Lower lobe of right lung (tissue), 2 donors: ENCODE measurements around the gene PI4KA. TPM values are rescaled to one million over a fixed set of nuclear protein-coding genes. Genes with fewer than 3 reads are reported as not detected.

Source experiments
- ATAC-seq, 2 donors: fragments of 200-7000 bp; cut with Tn5 transposase; one replicate each; pipeline ENCODE4 v1.9.1; 2020 to 2022; ENCODE audit warnings: mild to moderate bottlenecking in 2 of 2, moderate library complexity in 2 of 2
- DNase-seq: peaks from one replicate; pipeline ENCODE4 v3.0.0-alpha.2; 2020
- H3K27ac ChIP-seq: fragments of 200-600 bp; one replicate; pipeline ENCODE4 v1.8.0; 2022
- H3K27me3 ChIP-seq: fragments of 200-600 bp; one replicate; pipeline ENCODE4 v1.8.0; 2022; ENCODE audit warnings: low read depth
- H3K36me3 ChIP-seq: fragments of 200-600 bp; one replicate; pipeline ENCODE4 v1.8.0; 2022; ENCODE audit warnings: mild to moderate bottlenecking
- H3K4me1 ChIP-seq: fragments of 200-600 bp; one replicate; pipeline ENCODE4 v1.8.0; 2022
- H3K4me3 ChIP-seq: fragments of 200-600 bp; one replicate; pipeline ENCODE4 v1.8.0; 2022; ENCODE audit warnings: mild to moderate bottlenecking
- H3K9me3 ChIP-seq: fragments of 200-600 bp; one replicate; pipeline ENCODE4 v1.8.0; 2022
- intact Hi-C: fragments of 100-400 bp; cut with DNase I; formaldehyde crosslinking; loops from one replicate; pipeline ENCODE4 v1.11.0; 2022
- total RNA-seq: library from RNA; stranded (reverse); fragmentation: NEBNext Ultra II Directional; extraction: Animal tissue kit (Norgen Biotek cat#: 25700); gene quantifications from one replicate; pipeline ENCODE4 v1.2.1, GENCODE V29; 2021
- TF ChIP-seq, protein P1 (sequence below): fragments of 200-600 bp; IDR thresholded peaks from one replicate; pipeline ENCODE4 v1.8.0; 2022; ENCODE audit warnings: antibody characterized with exemption, mild to moderate bottlenecking
- donor health status: DM: no; HTN: yes; CAD: no; lungs with severe emphysema.

Gene PI4KA
- total RNA-seq, 1 donor from 2014 or later: 109 TPM

DNA sequence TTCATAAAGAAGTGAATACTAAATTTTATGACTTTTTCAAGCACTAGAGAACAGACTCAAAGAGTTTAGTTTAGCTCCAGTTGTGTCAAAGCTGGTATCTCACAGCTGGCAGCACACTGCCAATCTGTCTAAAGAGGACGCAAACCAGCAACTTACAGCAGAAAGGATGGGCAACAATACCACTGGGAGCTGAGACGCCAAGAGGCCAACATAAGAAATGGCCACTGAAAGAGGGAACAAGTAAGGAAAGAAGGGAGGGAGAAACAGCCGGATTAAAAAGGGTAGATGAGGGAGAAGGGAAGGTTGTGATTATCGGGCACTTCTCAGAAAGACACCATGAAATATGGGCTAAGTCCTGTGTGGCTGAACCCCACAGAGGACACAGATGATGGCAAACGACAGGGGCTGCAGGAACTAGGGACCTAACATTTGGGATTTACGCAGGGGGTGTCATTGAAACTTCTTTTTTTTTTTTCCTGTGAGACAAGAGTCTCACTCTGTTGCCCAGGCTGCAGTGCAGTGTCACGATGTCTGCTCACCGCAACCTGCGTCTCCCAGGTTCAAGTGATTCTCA lies 43.0 kb downstream of the PI4KA start:
- ATAC-seq (no peak), DNase-seq (no peak)
- intact Hi-C loops: no loop called here
- Histone ChIP-seq H3K9me3 (no peaks in the 10 kb centered on the region), H3K27me3 (no peaks in the 10 kb centered on the region), H3K36me3 (peaks cover 98% of the 10 kb centered on the region), H3K27ac (no peak overlapping the region), H3K4me3 (no peak overlapping the region), H3K4me1 (no peaks in the 10 kb centered on the region)
- TF ChIP-seq, protein P1, sequence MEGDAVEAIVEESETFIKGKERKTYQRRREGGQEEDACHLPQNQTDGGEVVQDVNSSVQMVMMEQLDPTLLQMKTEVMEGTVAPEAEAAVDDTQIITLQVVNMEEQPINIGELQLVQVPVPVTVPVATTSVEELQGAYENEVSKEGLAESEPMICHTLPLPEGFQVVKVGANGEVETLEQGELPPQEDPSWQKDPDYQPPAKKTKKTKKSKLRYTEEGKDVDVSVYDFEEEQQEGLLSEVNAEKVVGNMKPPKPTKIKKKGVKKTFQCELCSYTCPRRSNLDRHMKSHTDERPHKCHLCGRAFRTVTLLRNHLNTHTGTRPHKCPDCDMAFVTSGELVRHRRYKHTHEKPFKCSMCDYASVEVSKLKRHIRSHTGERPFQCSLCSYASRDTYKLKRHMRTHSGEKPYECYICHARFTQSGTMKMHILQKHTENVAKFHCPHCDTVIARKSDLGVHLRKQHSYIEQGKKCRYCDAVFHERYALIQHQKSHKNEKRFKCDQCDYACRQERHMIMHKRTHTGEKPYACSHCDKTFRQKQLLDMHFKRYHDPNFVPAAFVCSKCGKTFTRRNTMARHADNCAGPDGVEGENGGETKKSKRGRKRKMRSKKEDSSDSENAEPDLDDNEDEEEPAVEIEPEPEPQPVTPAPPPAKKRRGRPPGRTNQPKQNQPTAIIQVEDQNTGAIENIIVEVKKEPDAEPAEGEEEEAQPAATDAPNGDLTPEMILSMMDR: no peak

DNA sequence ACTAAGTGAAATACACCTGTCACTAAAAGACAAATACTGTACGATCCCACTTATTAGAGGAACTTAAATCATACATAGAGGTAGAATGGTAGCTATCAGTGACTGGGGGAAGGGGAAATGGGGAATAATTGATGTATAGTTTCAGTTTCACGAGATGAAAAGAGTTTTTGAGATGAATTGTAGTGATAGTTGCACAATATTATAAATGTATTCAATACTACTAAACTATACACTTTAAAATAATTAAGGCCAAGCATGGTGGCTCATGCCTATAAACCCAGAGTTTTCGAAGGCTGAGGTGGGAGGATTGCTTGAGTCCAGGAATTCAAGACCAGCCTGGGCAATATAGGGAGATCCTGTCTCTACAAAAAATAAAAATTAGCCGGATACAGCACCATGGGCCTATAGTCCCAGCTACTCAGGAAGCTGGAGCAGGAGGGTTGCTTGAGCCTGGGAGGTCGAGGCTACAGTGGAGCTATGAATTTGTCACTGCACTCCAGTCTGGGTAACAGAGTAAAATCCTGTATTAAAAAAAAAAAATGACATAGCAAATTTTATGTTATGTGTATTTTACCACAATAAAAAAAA lies 44.3 kb downstream of the PI4KA start:
- Histone ChIP-seq H3K27me3 (no peaks in the 10 kb centered on the region), H3K27ac (no peak overlapping the region), H3K4me3 (no peak overlapping the region), H3K4me1 (no peaks in the 10 kb centered on the region), H3K36me3 (peaks cover 98% of the 10 kb centered on the region), H3K9me3 (no peaks in the 10 kb centered on the region)
- intact Hi-C loops: no loop called here
- DNase-seq (no peak), ATAC-seq (no peak)
- TF ChIP-seq, protein P1: no peak

DNA sequence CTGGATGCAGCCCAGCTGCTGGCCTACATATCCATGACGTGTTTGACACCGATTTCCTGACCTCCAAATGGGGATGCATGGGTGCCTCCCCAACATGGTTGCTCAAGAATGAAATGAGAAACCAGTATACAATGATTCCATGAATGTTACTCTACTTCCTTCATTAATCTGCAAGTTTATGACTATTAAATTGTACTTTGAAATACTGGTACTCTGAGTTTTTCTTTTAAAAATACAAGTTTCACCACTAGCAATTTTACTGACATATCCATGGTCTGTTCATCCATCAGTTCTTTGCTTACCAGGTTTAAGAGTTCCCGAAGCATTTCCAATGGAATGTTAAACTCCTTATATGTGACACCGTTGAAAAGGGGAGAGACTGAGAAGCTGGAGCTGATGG lies 45.6 kb downstream of the PI4KA start:
- H3K27ac ChIP-seq: no peak overlapping the region
- H3K36me3 ChIP-seq: peaks cover 96% of the 10 kb centered on the region
- TF ChIP-seq, protein P1: no peak
- no peak overlapping the region for H3K4me3 ChIP-seq
- no peak for ATAC-seq
- H3K9me3 ChIP-seq: no peaks in the 10 kb centered on the region
- no peaks in the 10 kb centered on the region for H3K4me1 ChIP-seq
- intact Hi-C loops: no loop called here
- H3K27me3 ChIP-seq: no peaks in the 10 kb centered on the region
- no peak for DNase-seq

DNA sequence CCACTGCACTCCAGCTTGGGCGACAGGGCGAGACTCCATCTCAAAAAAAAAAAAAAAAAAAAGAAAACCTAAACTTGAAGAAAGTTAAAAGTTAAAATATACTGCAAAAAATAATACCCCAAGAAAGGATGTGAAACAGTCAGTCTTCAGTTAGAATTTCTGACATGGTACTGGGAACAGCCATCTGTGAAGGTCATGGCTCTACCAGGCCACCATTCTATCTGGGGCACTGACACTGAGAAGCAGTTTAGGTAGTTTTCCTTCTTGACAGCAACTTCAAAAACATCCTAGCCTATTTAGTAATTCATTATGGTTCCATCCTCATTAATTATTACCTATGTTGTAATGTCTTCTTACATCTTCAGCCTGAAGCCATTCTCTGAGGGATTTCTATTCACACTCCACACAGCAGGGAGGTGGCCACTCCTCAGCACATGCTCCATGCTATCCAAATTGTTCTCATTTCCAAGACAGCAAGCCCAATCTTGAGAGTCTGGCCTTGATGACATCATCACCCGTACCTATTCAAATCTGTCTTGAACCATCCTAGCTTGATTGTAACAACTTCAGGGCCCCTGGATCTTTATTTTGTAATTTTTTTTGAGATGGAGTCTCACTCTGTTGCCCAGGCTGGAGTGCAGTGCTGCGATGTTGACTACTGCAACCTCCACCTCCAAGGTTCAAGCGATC lies 46.5 kb downstream of the PI4KA start:
- Histone ChIP-seq H3K4me1 (no peaks in the 10 kb centered on the region), H3K27me3 (no peaks in the 10 kb centered on the region), H3K4me3 (no peak overlapping the region), H3K36me3 (peaks cover 96% of the 10 kb centered on the region), H3K27ac (no peak overlapping the region), H3K9me3 (no peaks in the 10 kb centered on the region)
- TF ChIP-seq, protein P1: no peak
- intact Hi-C loops: no loop called here
- DNase-seq (no peak), ATAC-seq (no peak)

DNA sequence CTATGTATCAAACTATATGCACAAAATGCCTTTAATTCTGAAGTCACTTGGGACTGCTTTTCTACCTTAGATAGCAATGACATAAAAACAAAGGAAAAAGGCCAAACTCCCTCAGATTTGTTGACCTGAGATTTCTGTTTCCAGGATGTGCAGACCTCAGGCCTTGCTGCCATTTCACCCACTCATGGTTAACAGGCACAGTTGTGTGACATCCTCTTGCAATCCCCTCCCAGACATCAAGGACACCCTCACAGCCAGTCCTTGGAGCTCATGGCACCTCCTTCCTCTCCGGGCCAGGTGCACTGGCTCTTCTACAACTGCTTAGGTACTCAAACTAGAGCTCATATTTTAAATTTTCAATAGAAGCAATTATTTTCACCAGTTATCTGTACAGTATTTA lies 47.4 kb downstream of the PI4KA start:
- Histone ChIP-seq H3K4me3 (no peak overlapping the region), H3K4me1 (no peaks in the 10 kb centered on the region), H3K27me3 (no peaks in the 10 kb centered on the region), H3K36me3 (peaks cover 96% of the 10 kb centered on the region), H3K9me3 (no peaks in the 10 kb centered on the region), H3K27ac (no peak overlapping the region)
- TF ChIP-seq, protein P1: no peak
- DNase-seq (no peak), ATAC-seq (no peak)
- intact Hi-C loops: no loop called here
